Measurements from ENCODE around the gene VRTN. TPM values are rescaled to one million over a fixed set of nuclear protein-coding genes. Genes with fewer than 3 reads are reported as not detected.

Gene VRTN
- total RNA-seq = not detected in 2 replicates

DNA sequence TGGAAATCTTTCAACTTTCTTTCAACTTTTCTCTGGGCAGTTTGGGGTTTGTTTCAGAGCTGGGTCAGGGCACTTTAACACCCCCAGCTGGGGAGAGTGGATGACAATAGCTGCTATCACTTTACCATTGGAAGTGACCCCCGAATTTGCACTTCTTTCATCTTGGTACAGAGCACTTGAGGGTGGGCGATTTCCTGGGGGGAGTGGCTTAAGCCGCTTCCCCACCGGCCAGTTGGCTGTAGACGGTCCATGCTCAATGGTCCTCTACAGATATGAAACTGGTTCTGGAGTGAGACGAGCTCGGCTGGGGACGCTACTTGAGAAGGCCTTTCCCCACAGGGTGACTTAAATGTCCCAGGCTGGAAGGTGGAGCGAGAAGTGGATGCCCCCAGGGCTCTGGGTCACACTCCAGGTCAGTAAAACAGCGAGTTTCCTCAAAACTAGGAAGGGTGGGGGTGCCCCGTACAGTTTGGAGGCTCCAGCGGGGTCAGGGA is at the start of gene VRTN:
TSS of gene VRTN (plus strand) at position 231 of the 494 bp plus-strand sequence. CDS start 8,313 bp downstream, outside the sequence.

GRCh38 chr14:74302634-74303569 is 45.4 kb upstream of the VRTN start, which contains the start of gene ABCD4:
Gene ABCD4, minus strand, starts transcription at chr14:74302934. Its CDS starts 22 bp downstream, at chr14:74302912.

Other genes starting within 250 kb of the VRTN start
- under 0.01 TPM in 1 of 2 replicates, not detected in the other for gene VSX2, start 109.0 kb upstream of the VRTN start, total RNA-seq
- gene ABCD4, start 45.5 kb upstream of the VRTN start, total RNA-seq = 19.0 and 21.0 TPM in 2 replicates
- gene SYNDIG1L, start 77.7 kb downstream of the VRTN start, total RNA-seq = under 0.01 TPM in 1 of 2 replicates, not detected in the other
- 235 and 289 TPM in 2 replicates for gene NPC2, start 144.8 kb downstream of the VRTN start, total RNA-seq
- gene ISCA2, start 145.3 kb downstream of the VRTN start, total RNA-seq = 17.4 and 28.1 TPM in 2 replicates